A673 (cell line): ENCODE data around the gene PTPN14. TPM values are rescaled to one million over a fixed set of nuclear protein-coding genes. Genes with fewer than 3 reads are reported as not detected.

Source experiments
- BruUV-seq: library from RNA; stranded (reverse); fragments of 400-500 nt; replicated peaks from 2 replicates; lab custom pipeline; 2021; lab: Mats Ljungman, UMichigan
- CTCF ChIA-PET: fragments of 300-600 bp; sonication (Branson Sonifier 250); formaldehyde crosslinking; loops from one replicate; lab custom pipeline; 2022; ENCODE audit warnings: antibody characterized with exemption; lab: Charles Lee
- POLR2A ChIA-PET: fragments of 300-600 bp; sonication (Branson Sonifier 250); formaldehyde crosslinking; loops from one replicate; lab custom pipeline; 2022; ENCODE audit warnings: antibody characterized with exemption; ENCODE audit not compliant: low non-redundant PET; lab: Charles Lee
- DNase-seq: peaks from one replicate; pipeline ENCODE4 v3.0.0-alpha.2; 2015; ENCODE audit warnings: low spot score
- H3K27ac ChIP-seq: fragments of 200-600 bp; sonication (generic); 2 replicates; pipeline ENCODE4 v1.5.1; 2016; ENCODE audit warnings: mixed run types, low read depth, mild to moderate bottlenecking, mixed read lengths, antibody characterized with exemption, low read length; ENCODE audit not compliant: poor library complexity, severe bottlenecking
- H3K27me3 ChIP-seq: fragments of 200-600 bp; sonication (generic); replicated peaks from 2 replicates; pipeline ENCODE4 v1.6.1; 2017; ENCODE audit warnings: mixed run types, low read depth, mild to moderate bottlenecking, mixed read lengths, antibody characterized with exemption, low read length; ENCODE audit not compliant: insufficient read depth, poor library complexity
- H3K36me3 ChIP-seq: fragments of 200-600 bp; sonication (generic); 2 replicates; pipeline ENCODE4 v1.6.1; 2016; ENCODE audit warnings: mixed run types, mild to moderate bottlenecking, mixed read lengths, antibody characterized with exemption, low read length; ENCODE audit not compliant: insufficient read depth, poor library complexity, severe bottlenecking
- H3K4me1 ChIP-seq: fragments of 200-600 bp; sonication (generic); 2 replicates; pipeline ENCODE4 v1.6.1; 2017; ENCODE audit warnings: mixed run types, mild to moderate bottlenecking, mixed read lengths, antibody characterized with exemption, low read length; ENCODE audit not compliant: insufficient read depth, poor library complexity, severe bottlenecking
- H3K4me3 ChIP-seq: fragments of 200-600 bp; sonication (generic); 2 replicates; pipeline ENCODE4 v1.5.1; 2016; ENCODE audit warnings: low read depth, mixed run types, mild to moderate bottlenecking, mixed read lengths, low read length; ENCODE audit not compliant: poor library complexity, severe bottlenecking
- H3K9me3 ChIP-seq: fragments of 200-600 bp; sonication (generic); 2 replicates; pipeline ENCODE4 v1.6.1; 2016; ENCODE audit warnings: mixed run types, low read depth, mild to moderate bottlenecking, mixed read lengths, antibody characterized with exemption, low read length; ENCODE audit not compliant: poor library complexity, severe bottlenecking
- CTCF ChIP-seq: fragments of 300-800, 200-600 bp; sonication (generic); conservative IDR thresholded peaks from 2 replicates; pipeline ENCODE4 v1.5.1; 2017; ENCODE audit warnings: low read depth, mild to moderate bottlenecking, antibody characterized with exemption, low read length, moderate library complexity, mixed read lengths
- EZH2 ChIP-seq: fragments of 200-600 bp; sonication (generic); IDR thresholded peaks from 2 replicates; pipeline ENCODE4 v1.6.1; 2017; ENCODE audit warnings: borderline replicate concordance, low read depth, mild to moderate bottlenecking, mixed read lengths, antibody characterized with exemption, low read length; ENCODE audit not compliant: poor library complexity, severe bottlenecking
- intact Hi-C: fragments of 100-400 bp; cut with micrococcal nuclease; formaldehyde crosslinking; loops from one replicate; pipeline ENCODE4 v1.10.0; 2022; ENCODE audit not compliant: unreplicated experiment
- total RNA-seq: library from RNA; stranded (reverse); gene quantifications from 2 replicates; pipeline ENCODE4 v1.2.3, GENCODE V29; 2021

The PTPN14 gene
- total RNA-seq, 1 experiment from 2014 or later, result 114 TPM

GRCh38 chr1:214417545-214418210, 133.7 kb downstream of the PTPN14 start:
- ChIA-PET CTCF (interaction anchor here (0.6 kb wide), 1 partner anchor 29 kb away, joined by 3 read pairs; no protein-coding TSS in a partner anchor), POLR2A (no interaction called here)
- Histone ChIP-seq H3K4me3 (no peak overlapping the region), H3K9me3 (no peaks in the 10 kb centered on the region), H3K36me3 (no peaks in the 10 kb centered on the region), H3K27ac (peak overlapping the region; percentile 46), H3K4me1 (peaks cover 85% of the 10 kb centered on the region), H3K27me3 (no peaks in the 10 kb centered on the region)
- TF ChIP-seq EZH2 (no peak), CTCF (no peak)
- no TSS peak for BruUV-seq
- DNase-seq, result no peak
- intact Hi-C loops, result no loop called here

GRCh38 chr1:214416858-214417257, 134.5 kb downstream of the PTPN14 start:
- TF ChIP-seq CTCF (no peak), EZH2 (no peak)
- BruUV-seq, result no TSS peak
- no peak overlapping the region for H3K4me3 ChIP-seq
- peaks cover 85% of the 10 kb centered on the region for H3K4me1 ChIP-seq
- no peaks in the 10 kb centered on the region for H3K27me3 ChIP-seq
- H3K36me3 ChIP-seq, result peaks cover under 1% of the 10 kb centered on the region
- POLR2A ChIA-PET, result interaction anchor here (0.6 kb wide), 1 partner anchor 188 kb away, joined by 6 read pairs; no protein-coding TSS in a partner anchor
- H3K27ac ChIP-seq, result peak overlapping the region; percentile 46
- no peak for DNase-seq
- CTCF ChIA-PET, result no interaction called here
- intact Hi-C loops, result no loop called here
- H3K9me3 ChIP-seq, result no peaks in the 10 kb centered on the region

- no peaks in the 10 kb centered on the region for H3K27me3 ChIP-seq
- TF ChIP-seq EZH2 (no peak), CTCF (no peak)
- H3K27ac ChIP-seq, result peak overlapping the region; percentile 46
- DNase-seq, result peak; percentile 35
- intact Hi-C loops, result no loop called here
- ChIA-PET CTCF (no interaction called here), POLR2A (interaction anchor here (0.6 kb wide), 1 partner anchor 189 kb away, joined by 6 read pairs; no protein-coding TSS in a partner anchor)
- H3K4me1 ChIP-seq, result peaks cover 85% of the 10 kb centered on the region
- H3K4me3 ChIP-seq, result no peak overlapping the region
- no peaks in the 10 kb centered on the region for H3K9me3 ChIP-seq
- H3K36me3 ChIP-seq, result peaks cover 5% of the 10 kb centered on the region
- BruUV-seq, result no TSS peak
Measured at GRCh38 chr1:214416417-214416816, 135.0 kb downstream of the PTPN14 start.
